Endothelial cell of umbilical vein (primary cell): Measurements from ENCODE around the gene DENND2A. TPM values are rescaled to one million over a fixed set of nuclear protein-coding genes. Genes with fewer than 3 reads are reported as not detected.

Experiments
- BruUV-seq: library from RNA; stranded (reverse); fragments of 400-500 nt; replicated peaks from 2 replicates; lab custom pipeline; 2021; lab: Mats Ljungman, UMichigan
- CTCF ChIA-PET: fragments of 300-600, 350-600 bp; sonication (Branson Sonifier 250); formaldehyde crosslinking; loops from one replicate; lab custom pipeline; 2021; ENCODE audit warnings: antibody characterized with exemption, inconsistent platforms; lab: Charles Lee
- POLR2A ChIA-PET: fragments of 300-600, 350-600 bp; sonication (Branson Sonifier 250); formaldehyde crosslinking; loops from one replicate; lab custom pipeline; 2021; ENCODE audit warnings: antibody characterized with exemption, inconsistent platforms; lab: Charles Lee
- DNase-seq: peaks from one replicate; pipeline ENCODE4 v3.0.0-alpha.2; 2011; ENCODE audit warnings: low read depth, low spot score
- FAIRE-seq: peaks from 2 replicates; lab custom pipeline; 2011; peaks lifted over from hg19 to GRCh38; lab: Jason Lieb, UNC
- H2AFZ ChIP-seq: 2 replicates; pipeline ENCODE4 v1.6.0; 2012; ENCODE audit warnings: low read depth, low read length, control low read depth, inconsistent platforms
- H3K27ac ChIP-seq: 2 replicates; pipeline ENCODE4 v1.5.1; 2011; ENCODE audit warnings: low read depth, mild to moderate bottlenecking, control low read depth, low read length, moderate library complexity; ENCODE audit not compliant: insufficient read depth
- H3K27me3 ChIP-seq, 2 experiments: 2 replicates each; pipeline versions ENCODE4 v1.6.0 to v1.6.1; 2011; ENCODE audit warnings: low read length in 2 of 2, mixed read lengths in 1 of 2; ENCODE audit not compliant: control insufficient read depth in 2 of 2, insufficient read depth in 2 of 2
- H3K36me3 ChIP-seq, 2 experiments: 2 replicates in 1 of 2; 3 replicates in 1 of 2; pipeline ENCODE4 v1.5.1; 2011; ENCODE audit warnings: low read length in 2 of 2, mild to moderate bottlenecking in 1 of 2, moderate library complexity in 1 of 2; ENCODE audit not compliant: control insufficient read depth in 2 of 2, insufficient read depth in 2 of 2; ENCODE audit errors: extremely low read depth in 1 of 2
- H3K4me1 ChIP-seq: 3 replicates; pipeline ENCODE4 v1.5.1; 2011; ENCODE audit warnings: mild to moderate bottlenecking, low read length; ENCODE audit not compliant: control insufficient read depth, insufficient read depth; ENCODE audit errors: extremely low read depth
- H3K4me2 ChIP-seq: 2 replicates; pipeline ENCODE4 v1.6.1; 2011; ENCODE audit warnings: low read length, control low read depth, mixed read lengths; ENCODE audit not compliant: insufficient read depth
- H3K4me3 ChIP-seq, 3 experiments: fragments of 200-600 bp in 1 of 3; sonication (generic), shearing (Covaris generic) in 1 of 3; replicated peaks in 1 of 3; 2 replicates each; pipeline ENCODE4 v1.5.1; 2011 to 2016; ENCODE audit warnings: control low read depth in 3 of 3, low read length in 3 of 3, mild to moderate bottlenecking in 2 of 3, inconsistent platforms in 1 of 3, low read depth in 1 of 3, moderate library complexity in 1 of 3; ENCODE audit not compliant: insufficient read depth in 1 of 3
- H3K79me2 ChIP-seq: 2 replicates; pipeline ENCODE4 v1.6.0; 2012; ENCODE audit warnings: low read length, inconsistent platforms; ENCODE audit not compliant: control insufficient read depth, insufficient read depth
- H3K9ac ChIP-seq: replicated peaks from 2 replicates; pipeline ENCODE3; 2011; ENCODE audit warnings: low read length, control low read depth; ENCODE audit not compliant: insufficient read depth; ENCODE audit errors: extremely low read depth
- H3K9me1 ChIP-seq: replicated peaks from 3 replicates; pipeline ENCODE4 v1.6.0; 2011; ENCODE audit warnings: mild to moderate bottlenecking, low read length; ENCODE audit not compliant: control insufficient read depth, insufficient read depth; ENCODE audit errors: extremely low read depth
- H3K9me3 ChIP-seq: replicated peaks from 2 replicates; pipeline ENCODE4 v1.5.1; 2012; ENCODE audit warnings: low read length, inconsistent platforms; ENCODE audit not compliant: control insufficient read depth, insufficient read depth
- H4K20me1 ChIP-seq: replicated peaks from 2 replicates; pipeline ENCODE3; 2011; ENCODE audit warnings: mild to moderate bottlenecking, low read length; ENCODE audit not compliant: control insufficient read depth, insufficient read depth; ENCODE audit errors: extremely low read depth
- CTCF ChIP-seq, 2 donors: IDR thresholded peaks; 1 replicate in 1 of 2; 2 replicates in 1 of 2; pipeline ENCODE4 v1.5.1; 2011; ENCODE audit warnings: low read length in 2 of 2, mild to moderate bottlenecking in 2 of 2, moderate library complexity in 2 of 2, control low read depth in 1 of 2, inconsistent platforms in 1 of 2, low read depth in 1 of 2; ENCODE audit not compliant: insufficient read depth in 1 of 2; ENCODE audit errors: extremely low read depth in 1 of 2
- EZH2 ChIP-seq: IDR thresholded peaks from 2 replicates; pipeline ENCODE4 v1.6.1; 2012; ENCODE audit warnings: borderline replicate concordance, low read depth, mild to moderate bottlenecking, moderate library complexity, low read length, inconsistent platforms; ENCODE audit not compliant: severe bottlenecking
- FOS ChIP-seq: IDR thresholded peaks from 2 replicates; pipeline ENCODE4 v1.6.1; 2011; ENCODE audit warnings: mild to moderate bottlenecking, low read length, moderate library complexity, borderline replicate concordance; ENCODE audit not compliant: insufficient read depth
- GATA2 ChIP-seq: IDR thresholded peaks from 2 replicates; pipeline ENCODE4 v1.7.0; 2011; ENCODE audit warnings: low read depth, mild to moderate bottlenecking, moderate library complexity, mixed read lengths, low read length; ENCODE audit not compliant: insufficient read length, insufficient read depth
- JUN ChIP-seq: IDR thresholded peaks from 2 replicates; pipeline ENCODE4 v1.6.1; 2011; ENCODE audit warnings: borderline replicate concordance, low read depth; ENCODE audit not compliant: insufficient read length, insufficient read depth
- MAX ChIP-seq: IDR thresholded peaks from 2 replicates; pipeline ENCODE4 v1.6.1; 2011; ENCODE audit not compliant: insufficient read depth, insufficient read length
- MYC ChIP-seq: IDR thresholded peaks from one replicate; pipeline ENCODE4 v1.6.1; 2011; ENCODE audit warnings: mild to moderate bottlenecking, low read depth, low read length
- POLR2AphosphoS5 ChIP-seq: IDR thresholded peaks from 2 replicates; pipeline ENCODE4 v1.6.1; 2012; ENCODE audit warnings: low read depth, mild to moderate bottlenecking, control low read depth, low read length, moderate library complexity; ENCODE audit not compliant: insufficient read depth
- dilution Hi-C: fragments of 300-500 bp; cut with MboI; formaldehyde crosslinking; loops from one replicate; pipeline ENCODE4 v1.15.0; 2019; ENCODE audit warnings: low sequenced_read_pairs; ENCODE audit not compliant: extremely low pct_ligation_motif_present
- intact Hi-C: fragments of 100-400 bp; cut with micrococcal nuclease; formaldehyde crosslinking; loops from one replicate; pipeline ENCODE4 v1.10.0; 2022
- polyA plus RNA-seq, 4 experiments: library from polyadenylated mRNA; depleted of rRNA in 3 of 4; stranded (reverse) in 3 of 4; unstranded in 1 of 4; fragments of >200 nt; gene quantifications; 2 replicates each; pipeline versions ENCODE4 v1.2.1 to v1.2.3, GENCODE V29; 2011 to 2012; ENCODE audit warnings: missing spikeins in 1 of 4
- total RNA-seq: library from RNA; stranded (reverse); gene quantifications from 2 replicates; pipeline ENCODE4 v1.2.3, GENCODE V29; 2021

Gene DENND2A
- total and polyA plus RNA-seq, 2 donors (not counting 3 experiments of a cell fraction or from before 2014, with no cell fraction given): 0.33 TPM; not detected in 1

- TF ChIP-seq EZH2: no peak
- no peak for TF ChIP-seq GATA2
- TF ChIP-seq MYC: no peak
- no peak for TF ChIP-seq FOS
- TF ChIP-seq POLR2AphosphoS5: no peak
- no peak for TF ChIP-seq JUN
- TF ChIP-seq MAX: no peak
- TF ChIP-seq CTCF (IDR thresholded peaks at IDR 0.05; ENCODE audit: extremely low read depth in 1 of 2, insufficient read depth in 1 of 2, low read depth in 1 of 2, low read length in 2 of 2): no peak
- no TSS peak for BruUV-seq
- Histone ChIP-seq H3K4me1 (no peaks in the 10 kb centered on the region), H2AFZ (no peak overlapping the region), H3K27me3 (no peaks in the 10 kb centered on the region), H3K4me3 (no peak overlapping the region), H3K9ac (no peak overlapping the region), H4K20me1 (no peaks in the 10 kb centered on the region), H3K9me1 (no peaks in the 10 kb centered on the region), H3K79me2 (no peaks in the 10 kb centered on the region), H3K9me3 (no peaks in the 10 kb centered on the region), H3K36me3 (peaks cover 0 to 8% of the 10 kb centered on the region in 2 experiments), H3K4me2 (no peak overlapping the region), H3K27ac (no peak overlapping the region)
- dilution Hi-C loops (no loop called here), intact Hi-C loops (no loop called here)
- FAIRE-seq: no peak
- ChIA-PET CTCF (interaction anchor here (1.7 to 2.3 kb wide), 2 partner anchors 9 to 10 kb away, joined by 3 to 7 read pairs; no protein-coding TSS in a partner anchor), POLR2A (no interaction called here)
- peak; percentile 56 for DNase-seq
Measured at GRCh38 chr7:140685407-140686087, 44.9 kb upstream of the DENND2A start.
